Stimulated activated CD8-positive, alpha-beta memory T cell treated with anti-CD3 and anti-CD28 coated beads, Interleukin-15, amount 100 ng/mL, for 24 hours (primary cell): ENCODE data around the gene SAA1.
"Not testable (repeated sequence)": the region's sequence is repeated elsewhere in the genome, so short reads cannot be mapped to it uniquely, and the experiment has no call there.

ENCODE experiments used
- DNase-seq: peaks from one replicate; pipeline ENCODE4 v3.0.0-alpha.2; 2020; ENCODE audit warnings: low read depth

SAA1 gene

GRCh38 chr11:18259259-18259658 lies 6.8 kb upstream of the SAA1 start:
- DNase-seq = no peak

GRCh38 chr11:18261721-18262120 lies 4.3 kb upstream of the SAA1 start:
- DNase-seq = no peak

GRCh38 chr11:18262681-18263350 lies 3.2 kb upstream of the SAA1 start:
- not testable (repeated sequence) for DNase-seq

GRCh38 chr11:18264035-18264434 lies 2.0 kb upstream of the SAA1 start:
- no peak for DNase-seq

- no peak for DNase-seq
Measured at GRCh38 chr11:18264677-18265555, 1.1 kb upstream of the SAA1 start.

DNA sequence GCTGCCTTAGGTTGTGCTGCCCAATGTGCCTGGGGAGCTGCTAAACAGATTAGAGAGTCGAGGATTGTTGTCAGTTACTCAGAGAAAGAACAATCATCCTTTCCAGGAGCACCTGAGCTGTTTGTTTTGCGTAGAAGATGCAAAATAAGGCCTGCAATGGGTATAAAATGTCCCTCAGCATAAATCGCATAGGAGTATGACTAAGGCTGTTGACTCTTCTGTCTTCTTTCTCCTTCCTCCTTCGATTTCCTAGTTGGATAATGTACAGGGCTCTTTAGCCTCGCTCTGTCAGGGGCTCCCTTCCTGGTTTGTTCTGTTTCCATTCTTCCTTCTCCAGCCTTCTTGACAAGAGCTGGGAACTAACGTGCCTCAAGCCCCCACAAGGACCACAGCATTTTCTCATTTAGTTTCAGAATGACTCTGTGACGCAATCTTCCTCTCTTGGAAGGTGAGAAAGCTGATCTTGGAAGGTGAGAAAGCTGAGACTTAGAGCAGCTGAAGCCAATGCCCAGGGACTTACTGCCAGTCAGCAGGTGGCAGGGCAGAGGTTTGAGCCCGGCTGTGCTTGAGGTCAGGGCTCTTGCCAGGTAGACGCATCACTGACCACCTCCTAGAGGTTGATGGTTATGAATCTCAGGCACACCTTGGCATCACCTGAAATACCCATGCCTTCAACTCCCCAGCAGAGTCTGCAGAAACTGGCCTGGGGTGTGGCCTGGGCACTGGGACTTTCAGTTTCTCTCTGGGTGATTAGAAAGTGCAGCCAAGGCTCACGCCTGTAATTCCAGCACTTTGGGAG lies 1.5 kb downstream of the SAA1 start:
- DNase-seq = not testable (repeated sequence)

GRCh38 chr11:18269252-18269651 lies 3.2 kb downstream of the SAA1 start:
- DNase-seq = not testable (repeated sequence)

DNA sequence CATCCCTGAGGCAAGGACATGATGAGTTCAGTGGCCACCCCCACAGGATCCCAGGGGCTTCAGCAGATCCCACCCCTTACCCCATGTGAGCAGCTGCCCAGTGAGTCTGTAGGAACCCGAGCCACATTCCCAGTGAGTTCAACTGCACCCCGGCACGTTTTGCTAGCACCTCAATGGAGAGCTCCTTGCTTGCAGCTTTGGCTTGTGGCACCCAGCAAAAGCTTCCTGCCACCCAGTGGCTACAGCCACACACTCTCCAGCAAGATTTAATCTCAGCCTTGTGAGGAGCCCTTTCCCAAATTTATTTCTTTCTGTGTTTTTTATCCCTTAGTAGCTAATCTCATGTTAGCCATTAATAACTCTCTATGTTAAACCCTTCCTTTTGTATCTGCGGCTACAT lies 4.0 kb downstream of the SAA1 start:
- DNase-seq = no peak

DNA sequence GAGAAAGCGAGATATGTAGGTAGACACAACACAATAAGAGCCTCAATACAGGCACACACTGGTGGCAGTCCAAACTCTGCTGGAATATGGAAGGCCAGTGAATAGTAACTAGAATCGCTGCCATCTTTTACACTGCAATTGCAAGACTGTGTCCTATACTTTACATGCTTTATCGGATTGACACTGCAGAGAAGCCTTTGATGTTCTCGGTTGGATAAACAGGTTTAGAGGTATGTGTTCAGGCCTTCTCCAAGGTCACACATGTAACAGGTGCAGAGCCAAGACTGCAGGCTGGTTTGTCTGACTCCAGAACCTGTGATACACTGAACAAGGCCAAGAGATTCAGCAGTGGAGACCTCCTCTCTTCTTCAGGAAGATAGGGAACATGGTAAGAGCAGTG lies 5.1 kb downstream of the SAA1 start:
- DNase-seq = no peak

DNA sequence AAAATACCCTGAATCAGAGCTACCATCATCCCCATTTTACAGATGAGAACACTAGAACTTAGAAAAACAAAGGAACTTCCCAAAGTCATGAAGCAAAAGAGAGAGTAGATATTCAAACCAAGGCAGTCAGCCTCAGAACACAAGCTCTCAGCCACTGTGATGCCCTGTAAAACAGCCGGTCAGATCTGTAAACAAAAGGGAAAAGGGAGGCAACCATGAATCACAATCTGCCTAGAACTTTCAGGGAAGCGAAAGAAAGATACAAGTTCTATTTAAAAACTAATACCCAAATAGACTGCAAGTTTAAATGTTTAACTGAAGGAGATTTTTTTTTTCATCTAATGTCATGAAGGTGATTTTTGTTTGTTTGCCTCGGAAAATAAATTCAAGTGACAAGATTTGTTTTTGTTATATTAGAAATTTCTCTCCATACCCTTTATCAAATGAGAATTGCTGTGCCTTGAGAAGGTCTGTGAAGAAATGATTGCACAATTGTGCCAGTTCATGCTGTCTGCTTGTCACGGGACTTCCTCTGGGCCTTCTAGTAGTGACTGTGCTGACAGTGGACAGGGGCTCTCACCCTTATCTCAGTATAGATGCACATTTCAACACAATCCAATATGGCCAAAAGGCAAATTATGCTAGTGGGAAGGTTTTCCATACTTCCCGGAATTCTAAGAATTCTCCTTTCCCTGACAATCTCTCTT lies 11.7 kb downstream of the SAA1 start:
- DNase-seq = no peak

DNA sequence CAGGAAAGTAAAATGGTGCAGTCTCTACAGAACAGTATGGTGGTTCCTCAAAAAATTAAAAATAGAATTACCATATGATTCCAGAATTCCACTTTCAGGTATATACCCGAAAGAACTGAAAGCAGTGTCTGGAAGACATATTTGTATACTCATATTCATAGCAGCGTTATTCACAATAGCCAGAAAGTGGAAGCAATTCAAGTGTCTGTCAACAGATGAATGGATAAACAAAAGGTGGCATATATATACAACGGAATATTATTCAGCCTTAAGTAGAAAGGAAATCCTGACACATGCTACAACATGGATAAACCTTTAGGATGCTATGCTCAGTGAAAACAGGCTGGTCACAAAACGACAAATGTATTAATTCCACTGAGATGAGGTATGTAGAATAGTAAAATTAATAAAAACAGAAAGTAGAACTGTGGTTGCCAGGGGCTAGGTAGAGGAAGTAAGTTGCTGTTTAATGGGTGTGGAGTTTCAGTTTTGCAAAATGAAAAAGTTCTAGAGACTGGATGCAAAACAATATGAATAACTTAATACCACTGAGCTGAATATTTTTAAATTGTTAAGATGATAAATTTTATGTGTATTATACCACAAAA lies 14.5 kb downstream of the SAA1 start:
- DNase-seq = no peak

DNA sequence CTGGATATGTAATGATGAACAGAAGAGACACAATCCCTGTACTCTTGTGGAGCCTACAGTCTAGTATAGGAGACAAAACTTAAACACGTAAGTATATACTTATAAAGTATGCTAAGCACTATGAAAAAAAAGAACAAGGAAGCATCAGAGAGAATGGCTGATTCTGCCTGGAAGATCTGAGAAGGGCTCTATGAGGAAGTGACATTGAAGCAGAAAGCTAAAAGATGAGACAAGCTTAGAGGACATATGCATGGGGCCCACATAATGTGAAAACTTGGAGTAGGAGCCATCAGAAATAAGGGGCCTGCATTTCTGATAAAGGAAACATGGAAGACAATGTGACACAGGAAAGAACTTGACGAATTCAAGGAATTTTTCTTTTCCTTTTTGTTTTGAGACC lies 16.6 kb downstream of the SAA1 start:
- DNase-seq = no peak

- no peak for DNase-seq
Measured at GRCh38 chr11:18285841-18286240, 19.8 kb downstream of the SAA1 start.

- no peak for DNase-seq
Measured at GRCh38 chr11:18288911-18289310, 22.8 kb downstream of the SAA1 start.

GRCh38 chr11:18294862-18295261 lies 28.8 kb downstream of the SAA1 start:
- DNase-seq = no peak

DNA sequence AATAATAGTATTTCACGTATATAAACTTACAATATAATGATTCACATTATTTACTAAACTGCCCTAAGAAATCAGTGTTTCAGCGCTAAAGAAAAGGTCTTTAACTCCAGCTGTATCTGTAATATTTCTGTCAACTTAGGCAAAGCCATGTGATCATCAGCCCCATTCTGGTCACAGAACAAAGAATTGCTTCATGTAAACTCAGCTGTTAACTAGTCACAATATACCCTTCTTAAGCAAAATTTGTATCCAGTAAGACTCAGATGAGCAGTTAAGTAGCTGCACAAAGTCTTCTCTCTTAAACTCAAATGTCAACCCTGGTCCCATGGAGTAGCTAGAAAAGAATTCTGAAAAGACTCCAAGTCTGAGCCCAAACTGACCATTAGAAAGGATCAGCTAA lies 29.3 kb downstream of the SAA1 start:
- no peak for DNase-seq

DNA sequence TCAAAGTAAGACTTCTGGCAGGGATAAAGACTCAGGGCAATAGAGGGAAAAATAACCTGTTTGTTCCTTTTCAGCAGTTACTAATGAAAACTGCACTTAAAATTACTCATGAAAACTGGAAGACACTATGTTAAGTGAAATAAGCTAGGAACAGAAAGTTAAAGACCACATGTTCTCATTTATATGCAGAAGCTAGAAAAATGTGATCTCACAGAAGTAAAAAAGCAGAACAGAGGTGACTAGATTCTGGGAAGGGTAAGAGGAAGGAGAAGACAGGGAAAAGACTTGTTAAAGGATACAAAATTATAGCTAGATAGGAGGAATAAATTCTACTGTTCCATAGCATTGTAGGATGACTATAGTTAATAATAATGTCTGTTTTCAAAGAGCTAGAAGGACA lies 33.7 kb downstream of the SAA1 start:
- DNase-seq = no peak

- DNase-seq = no peak
Measured at GRCh38 chr11:18304745-18305144, 38.7 kb downstream of the SAA1 start.

DNA sequence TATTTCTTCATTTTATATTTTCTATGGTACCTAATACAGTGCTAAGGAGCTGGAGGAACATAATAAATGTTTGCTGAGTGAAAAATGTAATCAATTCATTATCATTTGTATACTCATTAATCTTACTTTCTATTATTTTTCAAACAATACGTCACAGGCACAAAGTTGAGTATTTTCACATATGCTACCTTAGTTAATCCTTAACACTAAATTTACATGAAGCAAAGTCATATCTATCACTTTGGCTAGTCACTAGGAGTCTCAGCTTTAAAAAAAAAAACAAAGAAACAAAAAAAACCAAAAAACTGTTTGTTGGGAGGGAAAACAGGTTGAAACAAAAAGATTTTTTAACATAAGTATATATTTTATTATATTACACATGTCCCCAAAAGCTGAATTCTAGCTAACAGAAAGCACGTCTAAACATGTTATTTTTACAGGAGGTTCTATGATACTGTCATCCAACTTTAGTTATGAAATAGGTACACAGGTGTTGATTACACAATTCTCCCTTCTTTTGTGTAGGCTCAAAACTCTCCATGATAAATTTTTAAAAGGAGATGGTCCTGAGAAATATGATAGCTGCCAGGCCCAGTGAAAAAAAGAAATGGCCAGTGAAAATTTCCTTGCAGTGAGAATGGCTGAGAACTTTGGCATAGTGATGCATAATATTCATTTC lies 41.5 kb downstream of the SAA1 start:
- DNase-seq = no peak

GRCh38 chr11:18308242-18308641 lies 42.2 kb downstream of the SAA1 start:
- DNase-seq = no peak

GRCh38 chr11:18309691-18310090 lies 43.6 kb downstream of the SAA1 start:
- DNase-seq = no peak
